GM12873 (cell line): ENCODE measurements around the gene SP3.

Source experiments
- TF ChIP-seq, protein P1 (sequence below): IDR thresholded peaks from 2 replicates; pipeline ENCODE4 v1.5.1; 2012; ENCODE audit warnings: low read depth, mild to moderate bottlenecking, moderate library complexity, low read length, control low read depth; ENCODE audit not compliant: insufficient read depth; ENCODE audit errors: missing control alignments

SP3 gene

DNA sequence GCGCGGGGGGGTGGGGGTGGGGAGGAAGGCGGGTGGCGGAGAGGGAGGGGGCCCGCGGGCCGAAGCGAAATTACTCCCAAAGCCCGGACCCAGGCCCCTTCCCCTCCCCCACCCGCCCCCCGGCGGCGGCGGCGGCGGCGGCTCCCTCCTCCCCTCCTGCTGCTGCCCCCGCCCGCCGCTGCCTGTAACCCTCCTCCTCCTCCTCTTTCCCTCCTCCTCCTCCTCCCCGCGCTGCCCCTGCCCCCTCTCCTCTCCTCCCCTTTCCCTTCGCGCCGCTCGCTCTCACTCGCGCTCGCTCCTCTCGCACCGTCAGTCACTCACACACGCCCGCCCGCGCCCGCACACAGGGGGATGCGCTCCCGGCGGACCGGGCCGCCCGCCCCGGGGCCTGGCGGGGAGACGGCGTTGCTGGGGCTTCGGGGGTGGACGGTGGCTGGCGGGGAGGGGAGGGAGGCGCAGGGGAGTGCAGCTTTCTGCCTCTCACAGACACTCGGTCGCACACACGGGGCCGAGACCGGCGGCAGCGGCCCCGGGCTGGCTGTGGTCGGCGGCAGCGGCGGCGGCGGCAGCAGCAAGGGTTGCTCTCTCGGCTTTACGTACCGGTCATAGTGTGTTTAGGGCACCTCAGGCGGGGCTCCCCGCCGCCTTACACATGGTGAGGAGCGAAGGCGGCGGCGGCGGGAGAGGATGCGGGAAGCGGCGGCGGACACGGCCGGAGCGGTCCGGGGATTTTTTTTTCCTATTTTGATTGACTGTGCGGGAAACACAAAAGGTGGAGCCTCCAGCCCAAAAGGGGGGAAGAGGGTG is 405 bp downstream of the SP3 start:
- TF ChIP-seq, protein P1, sequence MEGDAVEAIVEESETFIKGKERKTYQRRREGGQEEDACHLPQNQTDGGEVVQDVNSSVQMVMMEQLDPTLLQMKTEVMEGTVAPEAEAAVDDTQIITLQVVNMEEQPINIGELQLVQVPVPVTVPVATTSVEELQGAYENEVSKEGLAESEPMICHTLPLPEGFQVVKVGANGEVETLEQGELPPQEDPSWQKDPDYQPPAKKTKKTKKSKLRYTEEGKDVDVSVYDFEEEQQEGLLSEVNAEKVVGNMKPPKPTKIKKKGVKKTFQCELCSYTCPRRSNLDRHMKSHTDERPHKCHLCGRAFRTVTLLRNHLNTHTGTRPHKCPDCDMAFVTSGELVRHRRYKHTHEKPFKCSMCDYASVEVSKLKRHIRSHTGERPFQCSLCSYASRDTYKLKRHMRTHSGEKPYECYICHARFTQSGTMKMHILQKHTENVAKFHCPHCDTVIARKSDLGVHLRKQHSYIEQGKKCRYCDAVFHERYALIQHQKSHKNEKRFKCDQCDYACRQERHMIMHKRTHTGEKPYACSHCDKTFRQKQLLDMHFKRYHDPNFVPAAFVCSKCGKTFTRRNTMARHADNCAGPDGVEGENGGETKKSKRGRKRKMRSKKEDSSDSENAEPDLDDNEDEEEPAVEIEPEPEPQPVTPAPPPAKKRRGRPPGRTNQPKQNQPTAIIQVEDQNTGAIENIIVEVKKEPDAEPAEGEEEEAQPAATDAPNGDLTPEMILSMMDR = no peak

DNA sequence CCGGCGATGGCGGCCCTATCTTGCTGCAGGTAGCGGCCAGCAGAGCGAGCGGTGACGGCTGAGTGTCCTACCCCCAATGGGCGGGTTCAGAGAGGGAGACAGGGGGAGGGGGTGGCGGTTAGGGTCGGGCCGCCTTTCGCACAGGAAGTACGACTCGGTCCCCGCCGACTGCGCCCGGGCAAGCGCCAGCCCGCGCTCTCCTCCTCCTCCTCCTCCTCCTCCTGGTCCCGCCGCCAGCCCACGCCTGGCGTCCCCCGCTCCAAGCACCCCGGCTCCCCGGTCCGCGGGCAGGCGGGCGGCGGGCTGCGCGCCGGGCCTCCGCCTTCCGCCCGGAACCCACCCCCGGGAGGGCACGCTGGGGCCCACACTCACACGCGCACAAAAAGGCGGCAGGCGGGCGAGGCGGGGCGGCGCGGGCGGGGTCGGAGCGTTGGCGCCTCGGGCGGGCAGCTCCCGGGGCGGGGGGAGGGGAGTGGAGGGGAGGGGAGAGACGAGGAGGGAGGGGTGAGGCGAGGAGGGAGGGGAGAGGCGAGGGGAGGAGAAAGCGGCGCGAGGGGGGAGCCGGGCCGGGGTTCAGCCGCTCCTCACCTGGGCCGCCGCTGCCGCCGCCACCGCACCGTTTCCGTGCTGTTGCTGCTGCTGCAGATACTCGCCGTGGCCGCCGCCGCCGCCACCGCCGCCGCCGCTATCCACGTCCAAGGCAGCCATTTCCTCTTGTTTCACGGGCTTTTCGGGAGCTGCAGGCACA is 1.2 kb downstream of the SP3 start:
- TF ChIP-seq, protein P1 = no peak

DNA sequence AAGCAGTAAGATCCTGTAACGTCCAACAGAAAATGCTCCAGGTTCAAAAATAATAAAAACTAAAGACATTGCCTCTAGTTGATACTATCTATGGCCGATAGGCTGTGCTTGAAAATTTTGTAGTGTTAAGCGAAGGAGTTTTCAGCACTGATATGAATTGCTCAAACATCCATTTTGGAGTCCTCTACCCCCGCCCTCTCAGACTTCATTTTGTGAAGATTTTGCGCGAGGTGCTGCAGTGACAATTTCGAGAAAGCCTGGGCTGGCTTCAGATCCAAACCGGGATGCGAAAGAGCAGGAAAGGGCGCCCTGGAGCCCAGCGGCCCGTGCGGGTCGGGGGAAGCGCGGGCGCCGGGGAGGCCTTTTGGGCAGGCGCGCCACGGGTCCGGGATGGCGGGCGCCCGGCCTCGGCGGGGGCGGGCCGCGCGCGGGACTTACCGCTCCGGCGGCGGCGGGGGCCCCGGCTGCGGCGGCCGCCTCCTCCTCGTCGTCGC is 1.8 kb downstream of the SP3 start:
- TF ChIP-seq, protein P1 = peak; percentile 28

DNA sequence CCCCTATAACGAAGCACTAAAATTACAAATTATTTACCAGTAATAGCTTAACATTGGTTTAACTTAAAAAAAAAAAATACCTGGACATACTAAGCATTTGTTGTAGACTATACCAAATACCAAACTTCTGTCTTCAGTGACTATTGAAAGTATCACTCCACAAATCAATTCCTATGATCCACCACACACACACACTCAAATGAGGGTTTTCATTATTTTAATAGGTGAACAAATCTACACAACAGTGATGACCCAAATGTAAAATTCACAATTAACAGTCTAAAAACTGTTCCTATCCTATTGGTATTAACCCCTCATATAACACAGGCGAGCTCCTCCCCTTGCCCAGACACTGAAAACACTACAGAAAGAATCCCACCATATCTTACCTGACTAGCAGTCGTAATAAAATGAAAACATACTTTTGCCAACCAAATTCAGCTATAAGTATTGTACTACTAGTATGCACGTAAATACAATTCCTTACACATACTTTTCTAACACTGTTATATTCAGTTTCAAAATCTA is 2.5 kb downstream of the SP3 start:
- TF ChIP-seq, protein P1 = no peak

DNA sequence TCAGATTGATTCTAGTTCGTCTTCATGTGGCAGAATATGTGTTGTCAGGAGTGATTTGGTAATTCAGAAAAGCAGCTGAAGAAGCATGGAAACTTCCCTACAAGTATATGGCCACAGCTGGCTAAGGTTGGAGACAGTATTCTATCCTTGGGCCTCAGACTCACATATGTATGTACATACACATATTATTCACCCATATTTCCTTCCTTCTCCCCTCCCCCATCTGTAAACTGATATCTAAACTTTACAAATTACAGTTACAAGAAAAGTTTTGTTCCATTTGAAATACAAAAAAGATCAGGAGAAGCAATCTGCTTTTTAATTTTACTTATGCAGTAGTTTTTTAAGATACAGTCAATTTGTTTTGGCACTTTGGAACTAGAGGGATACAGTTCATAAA is 3.1 kb downstream of the SP3 start:
- TF ChIP-seq, protein P1 = no peak

DNA sequence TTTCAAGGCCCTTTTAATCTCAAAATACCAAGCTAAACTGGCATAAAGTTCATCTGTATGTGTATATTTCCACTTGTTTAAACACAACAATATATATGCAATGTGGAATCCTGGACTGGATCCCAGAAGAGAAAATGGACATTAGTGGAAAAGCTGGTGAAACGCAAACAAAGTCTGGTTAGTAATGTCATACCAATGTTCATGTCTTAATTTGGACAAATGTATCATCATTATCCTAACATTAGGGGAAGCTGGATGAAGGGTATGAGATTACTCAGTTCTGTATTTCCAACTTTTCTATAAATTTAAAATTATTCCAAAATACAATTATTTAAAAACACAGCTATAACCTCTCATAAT is 3.8 kb downstream of the SP3 start:
- TF ChIP-seq, protein P1 = no peak

DNA sequence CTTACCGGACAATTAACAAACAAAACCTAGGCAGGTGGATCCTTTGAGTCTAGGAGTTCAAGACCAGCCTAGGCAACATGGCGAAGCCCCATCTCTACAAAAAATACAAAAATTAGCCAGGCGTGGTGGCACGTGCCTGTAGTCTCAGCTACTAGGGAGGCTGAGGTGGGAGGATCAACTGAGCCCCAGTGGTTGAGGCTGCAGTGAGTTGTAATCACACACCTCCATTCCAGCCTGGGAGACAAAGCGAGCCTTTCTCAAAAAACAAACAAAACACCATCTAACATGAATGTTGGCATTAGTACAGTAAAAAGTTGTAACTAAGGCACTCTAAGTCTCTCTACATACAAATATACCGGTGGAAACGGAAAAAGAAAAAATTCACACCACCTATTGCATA is 5.3 kb downstream of the SP3 start:
- TF ChIP-seq, protein P1 = no peak
